ENCODE measurements around the gene DENND4C.
A peak's percentile ranks its signal among the peaks of the same experiment; 100 is the strongest.

Gene DENND4C

DNA sequence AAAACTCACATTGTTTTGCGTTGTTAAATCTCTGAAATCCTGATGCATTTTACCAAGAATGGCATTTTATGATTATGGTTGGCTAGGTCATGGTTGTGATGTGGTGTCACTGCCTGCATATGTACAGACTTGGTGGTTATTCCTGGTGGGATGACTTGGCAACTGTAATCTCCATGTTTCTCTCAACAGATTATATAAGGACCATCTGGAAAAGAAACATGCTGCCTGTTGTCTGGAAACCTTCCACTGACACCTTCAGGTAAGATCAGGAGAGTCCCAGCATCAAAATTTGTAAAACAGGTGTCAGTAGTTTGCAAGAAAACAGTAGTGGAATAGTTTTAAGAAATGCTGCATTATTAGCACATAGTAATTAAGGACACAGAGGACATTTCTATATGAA, 175.3 kb downstream of the DENND4C start:
- DNase-seq = no peak
- Histone ChIP-seq H3K9me3 (ENCODE audit: control extremely low read depth in 1 of 5, control insufficient read depth in 4 of 5, insufficient read depth in 2 of 5, low read depth in 1 of 5, low read length in 4 of 5) (peaks cover 0 to 6% (median 4%) of the 10 kb centered on the region in 5 experiments), H3K4me1 (ENCODE audit: control extremely low read depth in 1 of 4, control insufficient read depth in 4 of 4, insufficient read depth in 4 of 4, low read length in 3 of 4) (peaks cover 3 to 20% (median 19%) of the 10 kb centered on the region in 4 experiments), H3K27me3 (replicated peaks in 2 of 5; ENCODE audit: control insufficient read depth in 4 of 5, insufficient read depth in 5 of 5, low read length in 4 of 5) (no peaks in the 10 kb centered on the region), H3K36me3 (ENCODE audit: control insufficient read depth in 4 of 4, insufficient read depth in 4 of 4, low read length in 3 of 4) (no peaks in the 10 kb centered on the region), H3K27ac (ENCODE audit: insufficient read depth in 1 of 2, low read depth in 1 of 2, low read length in 2 of 2, poor library complexity in 1 of 2, severe bottlenecking in 2 of 2) (no peak overlapping the region), H3K4me3 (ENCODE audit: control insufficient read depth in 1 of 7, extremely low read depth in 1 of 7, insufficient read depth in 4 of 7, low read depth in 2 of 7, low read length in 6 of 7) (no peak overlapping the region)
- ChIA-PET CTCF (interaction anchor here (0.6 kb wide), 1 partner anchor 1578 kb away, joined by 3 read pairs; no protein-coding TSS in a partner anchor), POLR2A (no interaction called here)
- 100% methylated on average over 1 of the region's 1 CpG for WGBS (ENCODE audit: insufficient coverage)

GRCh38 chr9:19408316-19408692, 177.8 kb downstream of the DENND4C start:
- Histone ChIP-seq H3K4me3 (ENCODE audit: control insufficient read depth in 1 of 7, extremely low read depth in 1 of 7, insufficient read depth in 4 of 7, low read depth in 2 of 7, low read length in 6 of 7) (peak overlapping the region; percentile 68 to 97 (median 88)), H3K9me3 (ENCODE audit: control extremely low read depth in 1 of 5, control insufficient read depth in 4 of 5, insufficient read depth in 2 of 5, low read depth in 1 of 5, low read length in 4 of 5) (peaks cover 0 to 6% (median 4%) of the 10 kb centered on the region in 5 experiments), H3K27ac (ENCODE audit: insufficient read depth in 1 of 2, low read depth in 1 of 2, low read length in 2 of 2, poor library complexity in 1 of 2, severe bottlenecking in 2 of 2) (no peak overlapping the region), H3K27me3 (replicated peaks in 2 of 5; ENCODE audit: control insufficient read depth in 4 of 5, insufficient read depth in 5 of 5, low read length in 4 of 5) (no peaks in the 10 kb centered on the region), H3K4me1 (ENCODE audit: control extremely low read depth in 1 of 4, control insufficient read depth in 4 of 4, insufficient read depth in 4 of 4, low read length in 3 of 4) (peaks cover 3 to 20% (median 19%) of the 10 kb centered on the region in 4 experiments), H3K36me3 (ENCODE audit: control insufficient read depth in 4 of 4, insufficient read depth in 4 of 4, low read length in 3 of 4) (no peaks in the 10 kb centered on the region)
- ChIA-PET CTCF (no interaction called here), POLR2A (interaction anchor here (0.6 kb wide), 1 partner anchor 28 kb away, joined by 3 read pairs; the partner anchor contains the start of gene RPS6)
- WGBS (ENCODE audit: insufficient coverage) = 7% methylated on average over 20 of the region's 20 CpGs
- DNase-seq = peak in 1 of 3 donors; percentile 17

DNA sequence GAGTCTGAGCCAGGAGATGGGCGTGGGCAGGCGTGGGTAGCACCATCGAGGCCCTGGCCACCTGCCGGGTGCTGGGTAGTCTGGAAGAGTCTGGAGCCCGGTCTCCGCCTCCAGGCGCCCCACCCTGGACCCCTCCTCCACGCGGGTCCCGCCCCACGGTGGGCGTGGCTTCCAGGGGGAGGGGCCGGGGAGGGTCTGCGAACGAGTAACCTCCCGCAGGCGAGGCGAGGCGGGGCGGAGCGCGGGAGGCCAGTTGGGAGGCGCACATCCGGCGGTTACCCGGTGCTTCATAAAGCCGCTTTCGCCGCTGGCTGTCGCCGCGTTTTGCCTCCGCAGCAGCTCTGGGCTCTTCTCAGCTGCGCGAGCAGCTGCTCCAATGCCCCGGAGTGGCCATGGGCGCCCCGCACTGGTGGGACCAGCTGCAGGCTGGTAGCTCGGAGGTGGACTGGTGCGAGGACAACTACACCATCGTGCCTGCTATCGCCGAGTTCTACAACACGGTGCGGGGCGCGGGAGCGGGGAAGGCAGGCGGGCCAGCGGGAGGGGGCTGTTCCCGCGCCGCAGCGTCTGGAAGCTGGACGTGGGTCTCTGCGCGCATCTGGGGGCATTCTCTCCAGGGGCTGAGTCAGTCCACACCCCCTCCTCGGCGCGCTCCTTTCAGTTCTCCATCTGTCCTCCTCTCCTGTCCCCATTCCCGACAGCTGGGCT, 178.4 kb downstream of the DENND4C start, which contains the start of gene ACER2:
Gene ACER2, plus strand, starts transcription at position 317 of the 708 bp plus-strand sequence. Its CDS starts 76 bp downstream, at position 393.
- CTCF ChIA-PET = interaction anchor here (0.9 to 2.3 kb wide), 2 partner anchors 44 to 48 kb away, joined by 3 to 10 read pairs; no protein-coding TSS in a partner anchor
- WGBS (ENCODE audit: insufficient coverage) = under 1% methylated on average over 48 of the region's 61 CpGs

DNA sequence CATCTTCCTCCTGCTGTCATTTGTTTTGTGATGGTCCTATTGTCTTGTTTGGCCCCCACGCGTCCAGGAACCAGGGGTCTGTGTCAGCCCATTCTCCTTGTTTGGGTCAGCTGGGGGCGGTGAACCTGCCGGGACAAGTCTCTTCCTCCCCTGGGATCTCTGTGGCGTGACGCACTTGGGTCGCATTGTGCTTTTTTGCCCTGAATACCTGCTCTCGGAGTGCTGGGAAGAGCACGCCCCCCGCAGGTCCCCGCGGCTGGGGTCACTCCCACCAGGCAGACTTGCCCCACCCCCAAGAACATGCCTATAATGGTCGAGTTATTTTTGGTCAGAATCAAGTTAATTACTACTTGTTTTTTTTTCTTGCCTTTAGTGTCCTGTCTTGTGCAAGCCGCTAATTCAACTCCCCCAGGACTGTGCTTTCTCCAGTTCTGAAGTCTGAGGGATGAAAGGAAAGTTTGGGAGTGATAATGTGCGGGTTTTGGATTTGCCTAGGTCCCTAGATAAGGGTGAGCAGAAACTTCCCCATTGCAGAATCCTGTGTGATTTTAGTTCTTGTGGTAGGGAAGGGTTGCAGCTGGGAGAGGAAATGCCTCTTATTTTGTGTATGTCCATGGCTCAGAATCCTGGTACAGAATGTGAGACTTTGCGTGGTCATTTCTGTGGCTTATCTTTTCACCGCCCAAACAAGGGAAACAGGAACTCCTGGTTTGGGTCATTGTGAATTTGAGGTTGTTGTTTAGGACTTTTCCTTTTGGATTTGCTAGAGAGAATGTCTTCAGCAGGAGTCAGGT, 179.1 kb downstream of the DENND4C start:
- ChIA-PET POLR2A (interaction anchor here (0.8 kb wide), 1 partner anchor 13 kb away, joined by 3 read pairs; no protein-coding TSS in a partner anchor), CTCF (interaction anchor here (0.9 to 2.3 kb wide), 2 partner anchors 45 to 47 kb away, joined by 3 to 10 read pairs; no protein-coding TSS in a partner anchor)
- Histone ChIP-seq H3K4me1 (ENCODE audit: control extremely low read depth in 1 of 4, control insufficient read depth in 4 of 4, insufficient read depth in 4 of 4, low read length in 3 of 4) (peaks cover 3 to 20% (median 19%) of the 10 kb centered on the region in 4 experiments), H3K27ac (ENCODE audit: insufficient read depth in 1 of 2, low read depth in 1 of 2, low read length in 2 of 2, poor library complexity in 1 of 2, severe bottlenecking in 2 of 2) (peak overlapping the region in 1 of 2 experiments; percentile 56), H3K36me3 (ENCODE audit: control insufficient read depth in 4 of 4, insufficient read depth in 4 of 4, low read length in 3 of 4) (no peaks in the 10 kb centered on the region), H3K4me3 (ENCODE audit: control insufficient read depth in 1 of 7, extremely low read depth in 1 of 7, insufficient read depth in 4 of 7, low read depth in 2 of 7, low read length in 6 of 7) (peak overlapping the region; percentile 68 to 97 (median 88)), H3K27me3 (replicated peaks in 2 of 5; ENCODE audit: control insufficient read depth in 4 of 5, insufficient read depth in 5 of 5, low read length in 4 of 5) (no peaks in the 10 kb centered on the region), H3K9me3 (ENCODE audit: control extremely low read depth in 1 of 5, control insufficient read depth in 4 of 5, insufficient read depth in 2 of 5, low read depth in 1 of 5, low read length in 4 of 5) (no peaks in the 10 kb centered on the region)
- 0% methylated on average over 11 of the region's 17 CpGs for WGBS (ENCODE audit: insufficient coverage)
- DNase-seq = peak in 2 of 3 donors; percentile 24 to 35

More for the DNA sequence above, 178.4 kb downstream of the DENND4C start, which contains the start of gene ACER2:
- Histone ChIP-seq H3K27ac (ENCODE audit: insufficient read depth in 1 of 2, low read depth in 1 of 2, low read length in 2 of 2, poor library complexity in 1 of 2, severe bottlenecking in 2 of 2) (peak within 1 kb of the TSS in 1 of 2 experiments; percentile 56), H3K27me3 (replicated peaks in 2 of 5; ENCODE audit: control insufficient read depth in 4 of 5, insufficient read depth in 5 of 5, low read length in 4 of 5) (no peaks in the 10 kb centered on the region), H3K4me1 (ENCODE audit: control extremely low read depth in 1 of 4, control insufficient read depth in 4 of 4, insufficient read depth in 4 of 4, low read length in 3 of 4) (peaks cover 3 to 20% (median 19%) of the 10 kb centered on the region in 4 experiments), H3K9me3 (ENCODE audit: control extremely low read depth in 1 of 5, control insufficient read depth in 4 of 5, insufficient read depth in 2 of 5, low read depth in 1 of 5, low read length in 4 of 5) (peaks cover 0 to 6% (median 3%) of the 10 kb centered on the region in 5 experiments), H3K36me3 (ENCODE audit: control insufficient read depth in 4 of 4, insufficient read depth in 4 of 4, low read length in 3 of 4) (no peaks in the 10 kb centered on the region), H3K4me3 (ENCODE audit: control insufficient read depth in 1 of 7, extremely low read depth in 1 of 7, insufficient read depth in 4 of 7, low read depth in 2 of 7, low read length in 6 of 7) (peak within 1 kb of the TSS; percentile 68 to 97 (median 88))
- POLR2A ChIA-PET = interaction anchor here (0.6 to 0.8 kb wide), 2 partner anchors 13 to 29 kb away, joined by 3 read pairs; partner anchors contain the start of gene RPS6
- DNase-seq = peak; percentile 92 to 95 (median 94)

DNA sequence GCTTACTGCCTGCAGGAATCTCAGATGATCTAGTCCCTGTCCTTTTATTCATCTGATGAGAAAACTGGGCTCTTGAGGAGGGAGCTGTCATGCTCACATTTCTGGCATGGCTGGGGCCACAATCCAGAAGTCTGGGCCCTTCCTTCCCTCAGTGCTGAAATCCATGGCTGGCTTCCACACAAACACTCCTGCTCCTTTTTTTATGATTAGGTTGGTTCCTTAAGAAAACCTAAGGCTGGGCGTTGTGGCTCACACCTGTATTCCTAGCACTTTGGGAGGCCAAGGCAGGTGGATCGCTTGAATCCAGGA, 179.7 kb downstream of the DENND4C start:
- WGBS (ENCODE audit: insufficient coverage) = 100% methylated on average over 1 of the region's 2 CpGs
- ChIA-PET POLR2A (no interaction called here), CTCF (interaction anchor here (1.1 to 2.3 kb wide), 2 partner anchors 15 to 47 kb away, joined by 4 to 10 read pairs; no protein-coding TSS in a partner anchor)
- Histone ChIP-seq H3K4me3 (ENCODE audit: control insufficient read depth in 1 of 7, extremely low read depth in 1 of 7, insufficient read depth in 4 of 7, low read depth in 2 of 7, low read length in 6 of 7) (peak overlapping the region in 5 of 7 experiments; percentile 79 to 97 (median 93)), H3K9me3 (ENCODE audit: control extremely low read depth in 1 of 5, control insufficient read depth in 4 of 5, insufficient read depth in 2 of 5, low read depth in 1 of 5, low read length in 4 of 5) (no peaks in the 10 kb centered on the region), H3K36me3 (ENCODE audit: control insufficient read depth in 4 of 4, insufficient read depth in 4 of 4, low read length in 3 of 4) (no peaks in the 10 kb centered on the region), H3K27ac (ENCODE audit: insufficient read depth in 1 of 2, low read depth in 1 of 2, low read length in 2 of 2, poor library complexity in 1 of 2, severe bottlenecking in 2 of 2) (no peak overlapping the region), H3K27me3 (replicated peaks in 2 of 5; ENCODE audit: control insufficient read depth in 4 of 5, insufficient read depth in 5 of 5, low read length in 4 of 5) (no peaks in the 10 kb centered on the region), H3K4me1 (ENCODE audit: control extremely low read depth in 1 of 4, control insufficient read depth in 4 of 4, insufficient read depth in 4 of 4, low read length in 3 of 4) (peaks cover 3 to 20% (median 19%) of the 10 kb centered on the region in 4 experiments)
- no peak for DNase-seq

- WGBS (ENCODE audit: insufficient coverage) = 96% methylated on average over 2 of the region's 2 CpGs
- POLR2A ChIA-PET = no interaction called here
- Histone ChIP-seq H3K4me1 (ENCODE audit: control extremely low read depth in 1 of 4, control insufficient read depth in 4 of 4, insufficient read depth in 4 of 4, low read length in 3 of 4) (peaks cover 3 to 20% (median 19%) of the 10 kb centered on the region in 4 experiments), H3K27me3 (replicated peaks in 2 of 5; ENCODE audit: control insufficient read depth in 4 of 5, insufficient read depth in 5 of 5, low read length in 4 of 5) (no peaks in the 10 kb centered on the region), H3K36me3 (ENCODE audit: control insufficient read depth in 4 of 4, insufficient read depth in 4 of 4, low read length in 3 of 4) (no peaks in the 10 kb centered on the region), H3K9me3 (ENCODE audit: control extremely low read depth in 1 of 5, control insufficient read depth in 4 of 5, insufficient read depth in 2 of 5, low read depth in 1 of 5, low read length in 4 of 5) (no peaks in the 10 kb centered on the region), H3K4me3 (ENCODE audit: control insufficient read depth in 1 of 7, extremely low read depth in 1 of 7, insufficient read depth in 4 of 7, low read depth in 2 of 7, low read length in 6 of 7) (no peak overlapping the region), H3K27ac (ENCODE audit: insufficient read depth in 1 of 2, low read depth in 1 of 2, low read length in 2 of 2, poor library complexity in 1 of 2, severe bottlenecking in 2 of 2) (no peak overlapping the region)
- CTCF ChIA-PET = interaction anchor here (1.1 to 2.3 kb wide), 2 partner anchors 15 to 46 kb away, joined by 4 to 10 read pairs; no protein-coding TSS in a partner anchor
- no peak for DNase-seq
These were observed 180.1 kb downstream of the DENND4C start for GRCh38 chr9:19410594-19410993.
